PC-3 (cell line): ENCODE data around the gene AIFM3.

ENCODE experiments used
- EZH2 ChIP-seq: fragments of 300-600 bp; sonication (generic); IDR thresholded peaks from one replicate; pipeline ENCODE4 v1.6.1; 2017; ENCODE audit warnings: antibody characterized with exemption, mild to moderate bottlenecking, low read length; ENCODE audit not compliant: unreplicated experiment
- TF ChIP-seq, protein P1 (sequence below): fragments of 300-600 bp; sonication (generic); conservative IDR thresholded peaks from 2 replicates; pipeline ENCODE4 v1.5.1; 2017; ENCODE audit warnings: antibody characterized with exemption, low read depth, mild to moderate bottlenecking, low read length

GRCh38 chr22:20988573-20989322 is 21.7 kb downstream of the AIFM3 start:
- TF ChIP-seq, protein P1, sequence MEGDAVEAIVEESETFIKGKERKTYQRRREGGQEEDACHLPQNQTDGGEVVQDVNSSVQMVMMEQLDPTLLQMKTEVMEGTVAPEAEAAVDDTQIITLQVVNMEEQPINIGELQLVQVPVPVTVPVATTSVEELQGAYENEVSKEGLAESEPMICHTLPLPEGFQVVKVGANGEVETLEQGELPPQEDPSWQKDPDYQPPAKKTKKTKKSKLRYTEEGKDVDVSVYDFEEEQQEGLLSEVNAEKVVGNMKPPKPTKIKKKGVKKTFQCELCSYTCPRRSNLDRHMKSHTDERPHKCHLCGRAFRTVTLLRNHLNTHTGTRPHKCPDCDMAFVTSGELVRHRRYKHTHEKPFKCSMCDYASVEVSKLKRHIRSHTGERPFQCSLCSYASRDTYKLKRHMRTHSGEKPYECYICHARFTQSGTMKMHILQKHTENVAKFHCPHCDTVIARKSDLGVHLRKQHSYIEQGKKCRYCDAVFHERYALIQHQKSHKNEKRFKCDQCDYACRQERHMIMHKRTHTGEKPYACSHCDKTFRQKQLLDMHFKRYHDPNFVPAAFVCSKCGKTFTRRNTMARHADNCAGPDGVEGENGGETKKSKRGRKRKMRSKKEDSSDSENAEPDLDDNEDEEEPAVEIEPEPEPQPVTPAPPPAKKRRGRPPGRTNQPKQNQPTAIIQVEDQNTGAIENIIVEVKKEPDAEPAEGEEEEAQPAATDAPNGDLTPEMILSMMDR: no peak
- no peak for TF ChIP-seq EZH2
